Smooth muscle cell (in vitro differentiated cells): ENCODE data around the gene GRIN1. TPM values are rescaled to one million over a fixed set of nuclear protein-coding genes. Genes with fewer than 3 reads are reported as not detected.
"Not testable (repeated sequence)": the region's sequence is repeated elsewhere in the genome, so short reads cannot be mapped to it uniquely, and the experiment has no call there.

Source experiments
- DNase-seq: peaks from one replicate; lab custom pipeline; 2025; ENCODE audit not compliant: unreplicated experiment; lab: John Stamatoyannopoulos, UW
- H2AFZ ChIP-seq: fragments of 200-600 bp; sonication (generic); 2 replicates; pipeline ENCODE4 v1.6.0; 2016; ENCODE audit warnings: antibody characterized with exemption, low read depth, mild to moderate bottlenecking
- H3F3A ChIP-seq: fragments of 200-600 bp; sonication (generic); 2 replicates; pipeline ENCODE4 v1.6.0; 2017; ENCODE audit warnings: antibody characterized with exemption, low read depth
- H3K27ac ChIP-seq: fragments of 200-600 bp; sonication (generic); 2 replicates; pipeline ENCODE4 v1.5.1; 2016; ENCODE audit warnings: low read depth, mild to moderate bottlenecking
- H3K27me3 ChIP-seq: fragments of 200-600 bp; sonication (generic); 2 replicates; pipeline ENCODE4 v1.6.1; 2016; ENCODE audit warnings: low read depth, mild to moderate bottlenecking
- H3K36me3 ChIP-seq: fragments of 200-600 bp; sonication (generic); 2 replicates; pipeline ENCODE4 v1.5.1; 2016; ENCODE audit warnings: low read depth
- H3K4me1 ChIP-seq: fragments of 200-600 bp; sonication (generic); 2 replicates; pipeline ENCODE4 v1.5.1; 2016; ENCODE audit warnings: low read depth
- H3K4me2 ChIP-seq: fragments of 200-600 bp; sonication (generic); 2 replicates; pipeline ENCODE4 v1.6.0; 2016; ENCODE audit warnings: mild to moderate bottlenecking
- H3K4me3 ChIP-seq: fragments of 200-600 bp; sonication (generic); 2 replicates; pipeline ENCODE4 v1.5.1; 2016; ENCODE audit warnings: mild to moderate bottlenecking
- H3K79me2 ChIP-seq: fragments of 200-600 bp; sonication (generic); 2 replicates; pipeline ENCODE4 v1.6.0; 2016; ENCODE audit warnings: low read depth, mild to moderate bottlenecking
- H3K9ac ChIP-seq: fragments of 200-600 bp; sonication (generic); 2 replicates; pipeline ENCODE4 v1.6.0; 2016; ENCODE audit warnings: low read depth
- H3K9me3 ChIP-seq: fragments of 200-600 bp; sonication (generic); replicated peaks from 2 replicates; pipeline ENCODE4 v1.5.1; 2016; ENCODE audit warnings: low read depth
- H4K20me1 ChIP-seq: fragments of 200-600 bp; sonication (generic); 2 replicates; pipeline ENCODE4 v1.6.0; 2016; ENCODE audit warnings: low read depth
- CTCF ChIP-seq: fragments of 200-600 bp; sonication (generic); IDR thresholded peaks from 2 replicates; pipeline ENCODE4 v1.5.1; 2017; ENCODE audit warnings: borderline replicate concordance, mild to moderate bottlenecking, antibody characterized with exemption; ENCODE audit not compliant: insufficient read depth, poor library complexity, severe bottlenecking
- WGBS: methylation state at CpG from one replicate; pipeline ENCODE4 v1.1.7; 2016; ENCODE audit warnings: low lambda C conversion rate; 5-methylcytosine and 5-hydroxymethylcytosine counted together
- polyA plus RNA-seq: library from polyadenylated mRNA; unstranded; fragments of >200 nt; fragmentation: Nextera tagmentation; extraction: Ambion mirVana; gene quantifications from 2 replicates; pipeline ENCODE4 v1.2.1, GENCODE V29; 2016
- total RNA-seq: library from RNA; depleted of rRNA; stranded (reverse); fragments of >200 nt; gene quantifications from 2 replicates; pipeline ENCODE4 v1.2.3, GENCODE V29; 2014

The GRIN1 gene
- total and polyA plus RNA-seq, 2 experiments from 2014 or later: not detected

DNA sequence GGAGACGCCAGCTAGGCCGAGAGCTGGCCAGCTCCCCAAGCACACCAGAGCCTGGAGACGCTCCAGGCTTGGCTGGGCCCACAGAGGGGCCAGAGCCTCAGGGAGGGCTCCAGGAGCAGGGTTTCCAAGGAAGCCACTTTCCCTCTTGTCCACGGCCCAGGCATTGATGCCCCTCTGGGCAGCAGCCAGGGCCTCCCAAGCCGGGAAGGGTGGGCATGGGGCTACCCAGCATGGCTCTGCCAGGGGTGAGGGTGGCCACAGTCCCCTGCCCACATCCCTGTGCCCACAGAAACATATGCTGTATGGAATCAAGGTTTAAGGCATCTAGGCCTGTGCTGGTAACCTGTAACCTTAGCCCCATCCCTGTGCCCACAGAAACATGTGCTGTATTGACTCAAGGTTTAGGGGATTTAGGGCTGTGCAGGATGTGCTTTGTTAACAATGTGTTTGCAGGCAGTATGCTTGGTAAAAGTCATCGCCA, 22.9 kb upstream of the GRIN1 start:
- Histone ChIP-seq H4K20me1 (no peaks in the 10 kb centered on the region), H3K9ac (no peak overlapping the region), H3K4me2 (no peak overlapping the region), H3K9me3 (no peaks in the 10 kb centered on the region), H3K4me1 (peaks cover 3% of the 10 kb centered on the region), H3K36me3 (no peaks in the 10 kb centered on the region), H3F3A (no peaks in the 10 kb centered on the region), H3K27ac (no peak overlapping the region), H3K27me3 (no peaks in the 10 kb centered on the region), H3K4me3 (no peak overlapping the region), H3K79me2 (no peaks in the 10 kb centered on the region), H2AFZ (no peak overlapping the region)
- no peak for TF ChIP-seq CTCF
- 71% methylated on average over 6 of the region's 6 CpGs for WGBS
- no peak for DNase-seq

DNA sequence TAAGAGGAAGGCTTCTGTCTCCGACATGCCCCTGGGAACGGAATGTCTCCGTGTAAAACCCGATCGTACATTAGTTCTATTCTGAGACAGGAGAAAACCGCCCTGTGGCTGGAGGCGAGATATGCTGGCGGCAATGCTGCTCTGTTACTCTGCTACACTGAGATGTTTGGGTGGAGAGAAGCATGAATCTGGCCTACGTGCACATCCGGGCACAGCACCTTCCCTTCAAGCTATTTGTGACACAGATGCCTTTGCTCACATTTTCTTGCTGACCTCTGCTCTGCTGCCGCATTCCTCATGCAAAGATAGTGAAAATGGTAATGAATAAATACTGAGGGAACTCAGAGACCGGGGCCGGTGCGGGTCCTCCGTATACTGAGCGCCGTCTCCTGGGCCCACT, 22.2 kb upstream of the GRIN1 start:
- no peaks in the 10 kb centered on the region for H3K36me3 ChIP-seq
- H3K4me3 ChIP-seq: no peak overlapping the region
- TF ChIP-seq CTCF: no peak
- no peak overlapping the region for H3K9ac ChIP-seq
- H3K27me3 ChIP-seq: no peaks in the 10 kb centered on the region
- H3K79me2 ChIP-seq: no peaks in the 10 kb centered on the region
- peak overlapping the region; percentile 51 for H3K4me2 ChIP-seq
- no peak overlapping the region for H2AFZ ChIP-seq
- H3K4me1 ChIP-seq: peaks cover 3% of the 10 kb centered on the region
- no peaks in the 10 kb centered on the region for H3F3A ChIP-seq
- H3K9me3 ChIP-seq: no peaks in the 10 kb centered on the region
- DNase-seq: no peak
- 53% methylated on average over 17 of the region's 17 CpGs for WGBS
- H4K20me1 ChIP-seq: no peaks in the 10 kb centered on the region
- H3K27ac ChIP-seq: no peak overlapping the region

DNA sequence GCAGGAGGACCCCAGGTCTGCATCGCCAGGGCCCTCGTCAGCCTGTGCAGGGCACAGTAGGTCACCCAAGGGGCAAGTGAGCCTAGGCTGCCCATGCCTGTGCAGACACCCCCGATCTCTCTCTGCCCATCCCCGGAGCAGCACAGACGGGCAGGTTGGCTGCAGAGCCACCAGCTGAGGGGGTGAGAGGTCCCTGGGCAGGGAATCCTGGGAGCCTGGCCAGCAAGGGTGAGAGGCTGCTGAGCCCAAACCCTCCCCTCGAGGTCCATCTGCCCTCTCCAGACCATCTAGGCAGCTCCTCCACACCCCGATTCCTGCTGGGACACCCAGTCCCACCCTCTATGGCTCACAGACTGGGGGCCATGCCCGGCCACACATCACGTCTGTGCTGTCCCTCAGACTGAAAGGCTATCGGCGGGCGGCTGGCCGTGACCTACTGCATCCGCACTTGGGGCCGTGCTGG, 21.7 kb upstream of the GRIN1 start:
- Histone ChIP-seq H3K27me3 (no peaks in the 10 kb centered on the region), H3K9ac (no peak overlapping the region), H3K36me3 (no peaks in the 10 kb centered on the region), H4K20me1 (no peaks in the 10 kb centered on the region), H3K27ac (no peak overlapping the region), H3F3A (no peaks in the 10 kb centered on the region), H3K4me1 (peaks cover 3% of the 10 kb centered on the region), H3K79me2 (no peaks in the 10 kb centered on the region), H3K9me3 (no peaks in the 10 kb centered on the region), H3K4me2 (no peak overlapping the region), H3K4me3 (no peak overlapping the region), H2AFZ (no peak overlapping the region)
- DNase-seq: no peak
- WGBS: 90% methylated on average over 15 of the region's 15 CpGs
- no peak for TF ChIP-seq CTCF

- H3K4me1 ChIP-seq, H3K27me3 ChIP-seq, H3F3A ChIP-seq, H3K27ac ChIP-seq, H3K9ac ChIP-seq, H3K4me3 ChIP-seq, H3K9me3 ChIP-seq, H2AFZ ChIP-seq, H3K36me3 ChIP-seq, H3K4me2 ChIP-seq, DNase-seq, H3K79me2 ChIP-seq, H4K20me1 ChIP-seq: not testable (repeated sequence)
- 87% methylated on average over 12 of the region's 12 CpGs for WGBS
Measured at GRCh38 chr9:137118092-137118603, 20.8 kb upstream of the GRIN1 start.

DNA sequence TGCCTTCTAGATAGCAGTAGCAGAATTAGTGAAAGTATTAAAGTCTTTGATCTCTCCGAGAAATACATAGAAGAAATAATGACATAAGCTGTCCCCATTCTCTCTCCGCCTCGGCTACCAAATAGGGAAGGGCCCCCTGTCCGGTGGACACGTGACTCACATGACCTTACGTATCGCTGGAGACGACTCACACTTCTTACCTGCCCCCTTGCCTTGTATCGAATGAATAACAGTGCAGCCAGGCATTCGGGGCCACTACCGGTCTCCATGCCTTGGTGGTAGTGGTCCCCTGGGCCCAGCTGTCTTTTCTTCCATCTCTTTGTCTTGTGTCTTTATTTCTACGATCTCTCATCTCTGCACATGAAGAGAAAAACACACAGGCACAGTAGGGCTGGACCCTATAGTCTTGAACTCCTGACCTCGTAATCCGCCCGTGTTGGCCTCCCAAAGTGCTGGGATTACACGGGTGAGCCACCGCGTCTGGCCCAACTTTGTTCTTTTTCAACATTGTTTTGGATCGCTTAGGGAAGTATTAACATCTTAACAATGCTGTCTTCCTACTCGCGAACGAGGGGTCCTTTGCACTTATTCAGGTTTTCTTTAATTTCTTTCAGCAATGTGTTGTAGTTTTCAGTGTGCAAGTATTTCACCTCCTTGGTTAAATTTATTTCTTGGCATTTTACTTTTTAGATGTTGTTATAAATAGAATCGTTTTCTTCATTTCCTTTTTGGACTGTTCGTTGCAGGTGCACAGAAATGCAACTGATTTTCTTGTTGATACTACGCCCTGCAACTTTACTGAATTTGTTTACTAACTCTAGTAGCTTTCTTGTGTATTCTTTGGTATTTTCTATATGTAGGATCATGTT, 16.8 kb upstream of the GRIN1 start:
- peaks cover 22% of the 10 kb centered on the region for H4K20me1 ChIP-seq
- H3K4me1 ChIP-seq, H3K9me3 ChIP-seq, H3K4me2 ChIP-seq, H2AFZ ChIP-seq, H3K27me3 ChIP-seq, H3K9ac ChIP-seq, H3F3A ChIP-seq, H3K27ac ChIP-seq, H3K36me3 ChIP-seq, H3K4me3 ChIP-seq, H3K79me2 ChIP-seq, DNase-seq: not testable (repeated sequence)
- 81% methylated on average over 25 of the region's 25 CpGs for WGBS

- H3K4me2 ChIP-seq, H3K4me3 ChIP-seq, DNase-seq, H3K36me3 ChIP-seq, H3K4me1 ChIP-seq, H3K27me3 ChIP-seq, H3K9ac ChIP-seq, H3K27ac ChIP-seq, H2AFZ ChIP-seq, H3K9me3 ChIP-seq, H3F3A ChIP-seq: not testable (repeated sequence)
- WGBS: 95% methylated on average over 16 of the region's 16 CpGs
- peaks cover 16% of the 10 kb centered on the region for H3K79me2 ChIP-seq
- peaks cover 24% of the 10 kb centered on the region for H4K20me1 ChIP-seq
Measured at GRCh38 chr9:137122796-137123467, 16.0 kb upstream of the GRIN1 start.
